Keratinocyte (primary cell): ENCODE data around the gene MSTN. TPM values are rescaled to one million over a fixed set of nuclear protein-coding genes. Genes with fewer than 3 reads are reported as not detected.
"Not testable (repeated sequence)": the region's sequence is repeated elsewhere in the genome, so short reads cannot be mapped to it uniquely, and the experiment has no call there.

Experiments
- DNase-seq: peaks from one replicate; pipeline ENCODE4 v3.0.0-alpha.2; 2011; ENCODE audit warnings: low read depth, missing footprints, low spot score
- FAIRE-seq: peaks from 2 replicates; lab custom pipeline; 2011; peaks lifted over from hg19 to GRCh38; lab: Jason Lieb, UNC
- H2AFZ ChIP-seq: 2 replicates; pipeline ENCODE4 v1.6.0; 2012; ENCODE audit warnings: low read length, control low read depth, inconsistent platforms; ENCODE audit not compliant: control insufficient read depth
- H3K27ac ChIP-seq: 2 replicates; pipeline ENCODE4 v1.5.1; 2011; ENCODE audit warnings: low read length; ENCODE audit not compliant: control insufficient read depth, insufficient read depth
- H3K27me3 ChIP-seq: 3 replicates; pipeline ENCODE4 v1.6.0; 2011; ENCODE audit warnings: low read length; ENCODE audit not compliant: control insufficient read depth, insufficient read depth; ENCODE audit errors: extremely low read depth
- H3K36me3 ChIP-seq, 2 experiments: 2 replicates in 1 of 2; 3 replicates in 1 of 2; pipeline ENCODE4 v1.5.1; 2011; ENCODE audit warnings: low read length in 2 of 2, mild to moderate bottlenecking in 1 of 2; ENCODE audit not compliant: control insufficient read depth in 2 of 2, insufficient read depth in 2 of 2; ENCODE audit errors: extremely low read depth in 1 of 2
- H3K4me1 ChIP-seq: 3 replicates; pipeline ENCODE4 v1.5.1; 2011; ENCODE audit warnings: low read length; ENCODE audit not compliant: control insufficient read depth, insufficient read depth; ENCODE audit errors: extremely low read depth
- H3K4me2 ChIP-seq: 3 replicates; pipeline ENCODE4 v1.6.0; 2011; ENCODE audit warnings: low read depth, low read length; ENCODE audit not compliant: control insufficient read depth, insufficient read depth; ENCODE audit errors: extremely low read depth
- H3K4me3 ChIP-seq, 3 experiments: fragments of 200-600 bp in 1 of 3; sonication (generic) in 1 of 3; 2 replicates in 2 of 3; 3 replicates in 1 of 3; pipeline ENCODE4 v1.5.1; 2011 to 2016; ENCODE audit warnings: low read length in 3 of 3, mild to moderate bottlenecking in 3 of 3, control low read depth in 2 of 3, inconsistent platforms in 1 of 3, low read depth in 1 of 3, mixed read lengths in 1 of 3, mixed run types in 1 of 3, moderate library complexity in 1 of 3; ENCODE audit not compliant: control insufficient read depth in 2 of 3, insufficient read depth in 2 of 3; ENCODE audit errors: extremely low read depth in 1 of 3
- H3K79me2 ChIP-seq: 2 replicates; pipeline ENCODE4 v1.6.0; 2012; ENCODE audit warnings: low read length; ENCODE audit not compliant: control insufficient read depth, insufficient read depth
- H3K9ac ChIP-seq: 3 replicates; pipeline ENCODE4 v1.6.0; 2011; ENCODE audit warnings: low read length; ENCODE audit not compliant: control insufficient read depth, insufficient read depth; ENCODE audit errors: extremely low read depth
- H3K9me1 ChIP-seq: 3 replicates; pipeline ENCODE4 v1.6.0; 2011; ENCODE audit warnings: low read length; ENCODE audit not compliant: control insufficient read depth, insufficient read depth; ENCODE audit errors: extremely low read depth
- H3K9me3 ChIP-seq: 2 replicates; pipeline ENCODE4 v1.5.1; 2012; ENCODE audit warnings: low read depth, low read length; ENCODE audit not compliant: control insufficient read depth
- H4K20me1 ChIP-seq: 3 replicates; pipeline ENCODE4 v1.6.0; 2011; ENCODE audit warnings: low read length; ENCODE audit not compliant: control insufficient read depth, insufficient read depth; ENCODE audit errors: extremely low read depth
- CTCF ChIP-seq, 3 experiments: IDR thresholded peaks in 1 of 3; conservative IDR thresholded peaks in 1 of 3; optimal IDR thresholded peaks in 1 of 3; 2 replicates in 2 of 3; 3 replicates in 1 of 3; pipeline versions ENCODE3 to v1.5.1; 2011; ENCODE audit warnings: low read length in 3 of 3, mild to moderate bottlenecking in 3 of 3, moderate library complexity in 2 of 3, control low read depth in 1 of 3, inconsistent platforms in 1 of 3; ENCODE audit not compliant: insufficient read depth in 2 of 3; ENCODE audit errors: extremely low read depth in 1 of 3
- EZH2 ChIP-seq: IDR thresholded peaks from one replicate; pipeline ENCODE4 v1.6.1; 2012; ENCODE audit warnings: inconsistent platforms, mild to moderate bottlenecking, low read length, moderate library complexity
- dilution Hi-C: fragments of 300-500 bp; cut with MboI; formaldehyde crosslinking; loops from one replicate; pipeline ENCODE4 v1.7.0; 2020; ENCODE audit warnings: low sequenced_read_pairs; ENCODE audit not compliant: extremely low pct_ligation_motif_present
- polyA plus RNA-seq, 5 experiments: library from polyadenylated mRNA; depleted of rRNA in 3 of 5; stranded (reverse) in 3 of 5; stranded (forward) in 1 of 5; unstranded in 1 of 5; fragments of >200 nt; gene quantifications; 1 replicate in 1 of 5; 2 replicates in 3 of 5; 3 replicates in 1 of 5; pipeline versions ENCODE4 v1.2.1 to v1.2.3, GENCODE V29; 2011 to 2012; ENCODE audit warnings: missing spikeins in 2 of 5, low read depth in 1 of 5, low replicate concordance in 1 of 5

MSTN gene
- polyA plus RNA-seq, 1 donor (not counting 4 experiments of a cell fraction or from before 2014, with no cell fraction given) = not detected

GRCh38 chr2:190020720-190021119 is 41.8 kb downstream of the MSTN start:
- no peak for TF ChIP-seq EZH2
- no peak for TF ChIP-seq CTCF (optimal IDR thresholded peaks at IDR 0.05 in 1 of 3, IDR thresholded peaks at IDR 0.05 in 1 of 3, conservative IDR thresholded peaks at IDR 0.05 in 1 of 3; ENCODE audit: extremely low read depth in 1 of 3, insufficient read depth in 2 of 3, low read length in 3 of 3)
- dilution Hi-C loops = no loop called here
- H3K9me3 ChIP-seq = no peaks in the 10 kb centered on the region
- no peaks in the 10 kb centered on the region for H3K4me1 ChIP-seq
- no peaks in the 10 kb centered on the region for H3K36me3 ChIP-seq
- no peak for DNase-seq
- H3K4me2 ChIP-seq = no peak overlapping the region
- no peaks in the 10 kb centered on the region for H3K9me1 ChIP-seq
- H2AFZ ChIP-seq = no peak overlapping the region
- no peak for FAIRE-seq
- no peak overlapping the region for H3K4me3 ChIP-seq
- no peak overlapping the region for H3K27ac ChIP-seq
- H4K20me1 ChIP-seq = no peaks in the 10 kb centered on the region
- no peaks in the 10 kb centered on the region for H3K79me2 ChIP-seq
- H3K9ac ChIP-seq = no peak overlapping the region
- no peaks in the 10 kb centered on the region for H3K27me3 ChIP-seq

- H3K9me3 ChIP-seq = no peaks in the 10 kb centered on the region
- no peaks in the 10 kb centered on the region for H3K27me3 ChIP-seq
- no peak overlapping the region for H3K4me3 ChIP-seq
- H2AFZ ChIP-seq = no peak overlapping the region
- DNase-seq (no peak), FAIRE-seq (no peak)
- H3K4me2 ChIP-seq = no peak overlapping the region
- H3K79me2 ChIP-seq = no peaks in the 10 kb centered on the region
- dilution Hi-C loops = no loop called here
- TF ChIP-seq EZH2 (no peak), CTCF (optimal IDR thresholded peaks at IDR 0.05 in 1 of 3, IDR thresholded peaks at IDR 0.05 in 1 of 3, conservative IDR thresholded peaks at IDR 0.05 in 1 of 3; ENCODE audit: extremely low read depth in 1 of 3, insufficient read depth in 2 of 3, low read length in 3 of 3) (no peak)
- H3K9me1 ChIP-seq = no peaks in the 10 kb centered on the region
- H4K20me1 ChIP-seq = no peaks in the 10 kb centered on the region
- no peak overlapping the region for H3K27ac ChIP-seq
- no peak overlapping the region for H3K9ac ChIP-seq
- no peaks in the 10 kb centered on the region for H3K4me1 ChIP-seq
- H3K36me3 ChIP-seq = no peaks in the 10 kb centered on the region
Measured at GRCh38 chr2:190017837-190018236, 44.7 kb downstream of the MSTN start.

- FAIRE-seq, H3K4me1 ChIP-seq, H3K4me3 ChIP-seq, H2AFZ ChIP-seq, dilution Hi-C loops, H3K36me3 ChIP-seq, H3K79me2 ChIP-seq, H3K9me3 ChIP-seq, H3K9ac ChIP-seq, DNase-seq, H4K20me1 ChIP-seq, H3K9me1 ChIP-seq, H3K4me2 ChIP-seq, H3K27ac ChIP-seq, H3K27me3 ChIP-seq: not testable (repeated sequence)
Measured at GRCh38 chr2:190015969-190016368, 46.6 kb downstream of the MSTN start.
